ENCODE data around the gene HDAC1. TPM values are rescaled to one million over a fixed set of nuclear protein-coding genes. Genes with fewer than 3 reads are reported as not detected.

The HDAC1 gene
- total and polyA plus RNA-seq, 2 of the 4 experiments (the other 2 are of a cell fraction), result 95.5 to 139 TPM

GRCh38 chr1:32275424-32275823 lies 16.5 kb upstream of the HDAC1 start:
- H3K27me3 ChIP-seq (ENCODE audit: control insufficient read depth, insufficient read depth, low read length), result peaks cover 18% of the 10 kb centered on the region
- no TSS peak for BruUV-seq (replicated peaks)
- no peak overlapping the region for H3K4ac ChIP-seq (ENCODE audit: low read depth, low read length)
- no peaks in the 10 kb centered on the region for H4K20me1 ChIP-seq (ENCODE audit: insufficient read depth, low read length)
- ChIA-PET CTCF (no interaction called here), POLR2A (ENCODE audit: unreplicated experiment) (no interaction called here)
- H2BK5ac ChIP-seq (ENCODE audit: low read depth, low read length, poor library complexity, severe bottlenecking), result no peak overlapping the region
- no peak overlapping the region for H3K9ac ChIP-seq (ENCODE audit: low read depth, low read length)
- H3K23ac ChIP-seq (ENCODE audit: low read depth, low read length), result no peak overlapping the region
- no peak for DNase-seq
- H4K91ac ChIP-seq (ENCODE audit: insufficient read depth, low read depth, low read length), result no peak overlapping the region
- no peak overlapping the region for H2BK20ac ChIP-seq (ENCODE audit: low read depth, low read length)
- H2AK5ac ChIP-seq (ENCODE audit: low read depth, low read length), result 0 out of 2 replicates have a peak overlapping the region, but pooled peaks have one; percentile 16
- dilution Hi-C loops (cut with HindIII; ENCODE audit: low sequenced_read_pairs, unreplicated experiment) (no loop called here), in situ Hi-C loops (cut with MboI; ENCODE audit: low sequenced_read_pairs) (no loop called here), intact Hi-C loops (cut with micrococcal nuclease) (no loop called here)
- peaks cover 9% of the 10 kb centered on the region; the same call in 1 of the 2 replicates for H3K4me1 ChIP-seq (ENCODE audit: control insufficient read depth, insufficient read depth, low read length)
- H3K27ac ChIP-seq (ENCODE audit: insufficient read depth, low read length), result no peak overlapping the region
- no peaks in the 10 kb centered on the region for H3K36me3 ChIP-seq (ENCODE audit: control insufficient read depth, insufficient read depth, low read length)
- H3K14ac ChIP-seq (replicated peaks; ENCODE audit: low read depth, low read length), result no peak overlapping the region
- no peak overlapping the region for H2BK15ac ChIP-seq (ENCODE audit: low read depth, low read length)
- no peak overlapping the region for H3K18ac ChIP-seq (ENCODE audit: low read depth, low read length)
- H3K4me2 ChIP-seq (ENCODE audit: low read depth, low read length), result no peak overlapping the region
- WGBS, 2 experiments (ENCODE audit: extremely low coverage in 2 of 2, insufficient read length in 1 of 2), result 24% methylated on average over 25 of the region's 41 CpGs; no CpG with 5 or more reads in 1 of the 2 experiments
- H4K8ac ChIP-seq (ENCODE audit: low read depth in 2 of 2, low read length in 2 of 2), result no peak overlapping the region
- TF ChIP-seq CHD1 (IDR thresholded peaks at IDR 0.05; ENCODE audit: low read depth, low read length) (no peak), CTCF (conservative IDR thresholded peaks at IDR 0.05; ENCODE audit: low read depth, low read length) (no peak), ELK1 (IDR thresholded peaks at IDR 0.05; ENCODE audit: borderline replicate concordance, low read depth, low read length) (no peak), MAFK (IDR thresholded peaks at IDR 0.05; ENCODE audit: low read depth, low read length) (no peak), CEBPB (IDR thresholded peaks at IDR 0.05; ENCODE audit: low read depth, low read length) (no peak), MAZ (IDR thresholded peaks at IDR 0.05; ENCODE audit: borderline replicate concordance, low read depth, low read length) (no peak), NFE2L2 (IDR thresholded peaks at IDR 0.05; ENCODE audit: low read depth, low read length) (no peak), RCOR1 (IDR thresholded peaks at IDR 0.05; ENCODE audit: insufficient replicate concordance, low read length) (no peak), RAD21 (IDR thresholded peaks at IDR 0.05; ENCODE audit: low read length) (no peak), POLR2A (IDR thresholded peaks at IDR 0.05; ENCODE audit: low read depth, low read length) (no peak), USF2 (IDR thresholded peaks at IDR 0.05; ENCODE audit: low read depth, low read length) (no peak)
- no peaks in the 10 kb centered on the region for H3K9me3 ChIP-seq (ENCODE audit: control insufficient read depth, insufficient read depth, low read length)
- 0 out of 2 replicates have a peak, but pooled peaks cover 7% of the 10 kb centered on the region for H3K9me1 ChIP-seq (ENCODE audit: insufficient read depth, low read length)
- H3K4me3 ChIP-seq (ENCODE audit: insufficient read depth, low read depth, low read length), result no peak overlapping the region
- H3K79me1 ChIP-seq (ENCODE audit: low read depth in 1 of 2, low read length in 2 of 2), result no peaks in the 10 kb centered on the region
- no peak overlapping the region for H3K56ac ChIP-seq (ENCODE audit: extremely low read depth, insufficient read depth, low read length)
- H4K5ac ChIP-seq (ENCODE audit: low read depth, low read length), result no peak overlapping the region
- no peak for ATAC-seq (ENCODE audit: low read depth)
- H2AK9ac ChIP-seq (replicated peaks; ENCODE audit: low read depth, low read length, poor library complexity), result no peak overlapping the region
- no peak overlapping the region for H2BK120ac ChIP-seq (ENCODE audit: low read depth, low read length)
- peak overlapping the region; percentile 85 for H2AFZ ChIP-seq (replicated peaks; ENCODE audit: low read length, poor library complexity)

Measured in IMR-90 (cell line).